GM12873 (cell line): ENCODE data around the gene ALG6.

Source experiments
- TF ChIP-seq, protein P1 (sequence below): IDR thresholded peaks from 2 replicates; pipeline ENCODE4 v1.5.1; 2012; ENCODE audit warnings: low read depth, mild to moderate bottlenecking, moderate library complexity, low read length, control low read depth; ENCODE audit not compliant: insufficient read depth; ENCODE audit errors: missing control alignments

The ALG6 gene

DNA sequence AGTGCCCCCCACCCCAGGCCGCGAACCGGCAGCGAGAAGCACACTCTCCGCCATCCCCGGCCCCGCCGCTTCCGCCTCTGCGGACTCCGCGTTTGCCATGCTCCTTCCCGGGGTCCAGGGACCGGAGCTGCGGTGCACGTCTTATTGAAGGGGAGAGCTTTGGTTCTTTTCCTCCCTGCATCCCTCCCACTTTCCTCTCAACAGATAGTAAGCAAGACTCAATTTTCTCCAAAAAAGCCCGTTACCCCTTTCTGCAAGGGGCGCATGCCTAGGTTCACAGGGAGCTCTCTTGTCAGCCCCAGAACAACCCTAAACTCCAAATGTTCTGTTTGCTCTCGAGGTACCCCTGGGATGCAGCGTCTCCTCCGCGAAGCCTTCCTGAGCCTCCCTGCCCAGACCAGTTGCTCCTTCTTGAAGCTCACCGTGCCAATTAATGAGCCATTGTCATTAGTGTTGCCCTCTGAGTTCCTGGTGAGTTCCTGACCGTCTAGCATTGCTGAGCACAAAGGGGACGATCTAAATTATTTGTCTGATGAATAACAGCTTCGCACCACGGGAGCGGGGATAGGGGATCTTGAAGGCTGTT is 37.0 kb upstream of the ALG6 start:
- TF ChIP-seq, protein P1, sequence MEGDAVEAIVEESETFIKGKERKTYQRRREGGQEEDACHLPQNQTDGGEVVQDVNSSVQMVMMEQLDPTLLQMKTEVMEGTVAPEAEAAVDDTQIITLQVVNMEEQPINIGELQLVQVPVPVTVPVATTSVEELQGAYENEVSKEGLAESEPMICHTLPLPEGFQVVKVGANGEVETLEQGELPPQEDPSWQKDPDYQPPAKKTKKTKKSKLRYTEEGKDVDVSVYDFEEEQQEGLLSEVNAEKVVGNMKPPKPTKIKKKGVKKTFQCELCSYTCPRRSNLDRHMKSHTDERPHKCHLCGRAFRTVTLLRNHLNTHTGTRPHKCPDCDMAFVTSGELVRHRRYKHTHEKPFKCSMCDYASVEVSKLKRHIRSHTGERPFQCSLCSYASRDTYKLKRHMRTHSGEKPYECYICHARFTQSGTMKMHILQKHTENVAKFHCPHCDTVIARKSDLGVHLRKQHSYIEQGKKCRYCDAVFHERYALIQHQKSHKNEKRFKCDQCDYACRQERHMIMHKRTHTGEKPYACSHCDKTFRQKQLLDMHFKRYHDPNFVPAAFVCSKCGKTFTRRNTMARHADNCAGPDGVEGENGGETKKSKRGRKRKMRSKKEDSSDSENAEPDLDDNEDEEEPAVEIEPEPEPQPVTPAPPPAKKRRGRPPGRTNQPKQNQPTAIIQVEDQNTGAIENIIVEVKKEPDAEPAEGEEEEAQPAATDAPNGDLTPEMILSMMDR, result no peak

DNA sequence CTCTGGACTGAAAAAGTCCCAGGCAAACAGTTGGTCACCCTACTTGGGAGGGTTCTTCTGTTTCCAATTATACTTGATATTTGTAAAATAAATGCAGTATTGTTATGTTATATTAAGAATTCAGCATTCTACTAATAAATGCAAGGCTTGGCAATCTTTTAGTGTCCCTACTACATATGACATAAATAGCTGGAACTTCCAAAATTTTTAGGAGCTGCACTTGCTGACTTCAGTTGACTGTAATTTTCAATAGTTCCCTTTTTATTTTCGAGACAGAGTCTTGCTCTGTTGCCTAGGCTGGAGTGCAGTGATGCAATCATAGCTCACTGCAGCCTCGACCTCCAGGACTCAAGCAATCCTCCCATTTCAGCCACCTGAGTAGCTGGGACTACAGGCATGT is 25.0 kb upstream of the ALG6 start:
- TF ChIP-seq, protein P1, result no peak

- TF ChIP-seq, protein P1, result no peak
Observed at GRCh38 chr1:63343922-63344321, 23.5 kb upstream of the ALG6 start.

- TF ChIP-seq, protein P1, result no peak
Observed at GRCh38 chr1:63350320-63350719, 17.1 kb upstream of the ALG6 start.

DNA sequence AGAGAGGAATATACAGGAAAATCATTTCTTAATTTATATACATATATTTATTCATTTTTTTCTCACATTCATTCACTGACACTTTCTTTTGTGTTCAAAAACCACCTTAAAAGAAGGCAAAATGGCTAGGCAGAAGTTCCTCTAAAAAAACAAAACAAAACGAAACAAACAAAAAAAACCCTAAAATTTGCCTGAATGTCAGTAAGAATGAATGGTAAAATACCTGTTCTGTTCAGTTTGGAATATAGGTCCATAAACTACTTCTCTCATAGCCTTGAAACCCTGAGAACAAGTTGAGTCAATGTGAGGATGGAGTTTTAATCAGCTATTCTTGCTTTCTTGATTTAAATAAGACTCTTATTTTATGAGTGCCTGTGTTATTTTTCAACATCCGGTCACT is 14.7 kb upstream of the ALG6 start:
- TF ChIP-seq, protein P1, result no peak

- TF ChIP-seq, protein P1, result no peak
Observed at GRCh38 chr1:63359561-63359960, 7.9 kb upstream of the ALG6 start.

- TF ChIP-seq, protein P1, result no peak
Observed at GRCh38 chr1:63362073-63362472, 5.4 kb upstream of the ALG6 start.
